ENCODE data around the gene LRIG2. TPM values are rescaled to one million over a fixed set of nuclear protein-coding genes. Genes with fewer than 3 reads are reported as not detected.

LRIG2 gene
- total RNA-seq, 1 experiment from 2014 or later, result 13.5 TPM

GRCh38 chr1:113048064-113048463 lies 24.9 kb upstream of the LRIG2 start:
- no TSS peak for BruUV-seq (replicated peaks)
- POLR2A ChIA-PET, result no interaction called here
- no peak for ATAC-seq

More at GRCh38 chr1:113048064-113048463, 24.9 kb upstream of the LRIG2 start:
- H3K79me2 ChIP-seq (ENCODE audit: insufficient read depth, low read length), result no peaks in the 10 kb centered on the region
- H3K9me3 ChIP-seq (ENCODE audit: control insufficient read depth in 1 of 2, insufficient read depth in 1 of 2, low read depth in 1 of 2, low read length in 2 of 2), result no peaks in the 10 kb centered on the region
- no peaks in the 10 kb centered on the region for H3K36me3 ChIP-seq (ENCODE audit: control insufficient read depth in 1 of 2, insufficient read depth in 2 of 2, low read length in 2 of 2)
- no peaks in the 10 kb centered on the region for H3K27me3 ChIP-seq (ENCODE audit: insufficient read depth, low read length)
- H3K9ac ChIP-seq (ENCODE audit: low read length), result no peak overlapping the region
- DNase-seq (ENCODE audit: low read depth, low spot score), result no peak
- no peak overlapping the region for H3K4me3 ChIP-seq (replicated peaks in 1 of 2; ENCODE audit: low read depth in 1 of 2, low read length in 2 of 2)
- H3K4me2 ChIP-seq (ENCODE audit: low read length), result no peak overlapping the region
- TF ChIP-seq POLR2A (IDR thresholded peaks at IDR 0.05; ENCODE audit: borderline replicate concordance, extremely low read depth, insufficient read depth, insufficient read length) (no peak), ATF3 (IDR thresholded peaks at IDR 0.05) (no peak), EZH2phosphoT487 (IDR thresholded peaks at IDR 0.05; ENCODE audit: borderline replicate concordance) (no peak), SIN3A (IDR thresholded peaks at IDR 0.05; ENCODE audit: low read depth) (no peak), EZH2 (IDR thresholded peaks at IDR 0.05) (no peak), TCF7L2 (IDR thresholded peaks at IDR 0.05; ENCODE audit: borderline replicate concordance, extremely low read depth, insufficient read depth, insufficient read length) (no peak), ELF1 (IDR thresholded peaks at IDR 0.05; ENCODE audit: borderline replicate concordance, low read depth) (no peak), SP1 (IDR thresholded peaks at IDR 0.05; ENCODE audit: low read depth) (no peak), ZBTB33 (IDR thresholded peaks at IDR 0.05; ENCODE audit: extremely low read depth, insufficient replicate concordance, low read length) (no peak)
- H3K9me2 ChIP-seq (ENCODE audit: insufficient read depth), result no peaks in the 10 kb centered on the region
- ChIA-PET RAD21 (ENCODE audit: low non-redundant PET in 1 of 2, low total read pairs in 2 of 2, uncharacterized antibody in 2 of 2, unreplicated experiment in 2 of 2) (no interaction called here), CTCF (interaction anchor here (1.0 kb wide), 1 partner anchor 25 kb away, joined by 3 read pairs; the partner anchor contains the start of gene LRIG2)
- peaks cover 0 to 4% of the 10 kb centered on the region in 2 experiments; a peak in 3 of 4 replicates for H3K4me1 ChIP-seq (ENCODE audit: control insufficient read depth in 1 of 2, insufficient read depth in 2 of 2, low read length in 2 of 2)
- no peaks in the 10 kb centered on the region for H4K20me1 ChIP-seq (ENCODE audit: insufficient read depth)
- intact Hi-C loops (cut with micrococcal nuclease), result no loop called here
- H3K27ac ChIP-seq (ENCODE audit: low read depth, low read length), result no peak overlapping the region
- no peak overlapping the region for H2AFZ ChIP-seq (ENCODE audit: low read depth, low read length, poor library complexity, severe bottlenecking)
